Uterus (tissue), 4 donors: ENCODE data around the gene FABP6. TPM values are rescaled to one million over a fixed set of nuclear protein-coding genes. Genes with fewer than 3 reads are reported as not detected.
"Not testable (repeated sequence)": the region's sequence is repeated elsewhere in the genome, so short reads cannot be mapped to it uniquely, and the experiment has no call there.

Experiments used
- DNase-seq, 2 donors: peaks; one replicate each; pipeline ENCODE4 v3.0.0-alpha.2; 2019 to 2020
- H3K27ac ChIP-seq, 2 donors: fragments of 200-600 bp; sonication (generic); 1 replicate in 1 of 2; 2 replicates in 1 of 2; pipeline ENCODE4 v1.5.1; 2016 to 2018
- H3K27me3 ChIP-seq, 2 donors: fragments of 200-600 bp; sonication (generic); one replicate each; pipeline ENCODE4 v1.5.1; 2018 to 2019; ENCODE audit warnings: control low read depth in 1 of 2
- H3K36me3 ChIP-seq, 2 donors: fragments of 200-600 bp; sonication (generic); one replicate each; pipeline ENCODE4 v1.5.1; 2019; ENCODE audit warnings: control low read depth in 1 of 2
- H3K4me1 ChIP-seq, 2 donors: fragments of 200-600 bp; sonication (generic); one replicate each; pipeline ENCODE4 v1.5.1; 2018 to 2019; ENCODE audit warnings: control low read depth in 1 of 2
- H3K4me3 ChIP-seq, 2 donors: fragments of 200-600 bp; sonication (generic); 1 replicate in 1 of 2; 2 replicates in 1 of 2; pipeline ENCODE4 v1.5.1; 2018 to 2019; ENCODE audit warnings: mild to moderate bottlenecking in 1 of 2
- H3K9me3 ChIP-seq, 2 donors: fragments of 200-600 bp; sonication (generic); one replicate each; pipeline ENCODE4 v1.5.1; 2019; ENCODE audit warnings: control low read depth in 1 of 2
- POLR2A ChIP-seq, 2 donors: fragments of 450-650 bp; IDR thresholded peaks; one replicate each; pipeline ENCODE4 v1.6.1; 2016; ENCODE audit warnings: antibody characterized with exemption in 2 of 2, mild to moderate bottlenecking in 1 of 2, moderate library complexity in 1 of 2
- intact Hi-C: fragments of 100-400 bp; cut with DNase I; formaldehyde crosslinking; loops from one replicate; pipeline ENCODE4 v1.15.1; 2023; ENCODE audit warnings: low total_unique reads
- total RNA-seq, 4 donors: library from RNA; depleted of rRNA in 3 of 4; stranded (reverse); fragments of >200 nt in 3 of 4; gene quantifications; one replicate each; pipeline versions ENCODE4 v1.1.0 to v1.2.4, GENCODE V29; 2014 to 2023
- TF ChIP-seq, protein P1 (sequence below), 4 experiments: fragments of 200-600 bp in 2 of 4; fragments of 450-650 bp in 2 of 4; sonication (generic) in 2 of 4; IDR thresholded peaks; one replicate each; pipeline ENCODE4 v1.5.1; 2016 to 2019; ENCODE audit warnings: antibody characterized with exemption in 4 of 4, mild to moderate bottlenecking in 2 of 4, moderate library complexity in 1 of 4
- donor health status: DM: yes; HTN: yes; CAD: no.

Gene FABP6
- total RNA-seq, 4 donors from 2014 or later: 0.59 to 0.76 TPM; not detected in 2

DNA sequence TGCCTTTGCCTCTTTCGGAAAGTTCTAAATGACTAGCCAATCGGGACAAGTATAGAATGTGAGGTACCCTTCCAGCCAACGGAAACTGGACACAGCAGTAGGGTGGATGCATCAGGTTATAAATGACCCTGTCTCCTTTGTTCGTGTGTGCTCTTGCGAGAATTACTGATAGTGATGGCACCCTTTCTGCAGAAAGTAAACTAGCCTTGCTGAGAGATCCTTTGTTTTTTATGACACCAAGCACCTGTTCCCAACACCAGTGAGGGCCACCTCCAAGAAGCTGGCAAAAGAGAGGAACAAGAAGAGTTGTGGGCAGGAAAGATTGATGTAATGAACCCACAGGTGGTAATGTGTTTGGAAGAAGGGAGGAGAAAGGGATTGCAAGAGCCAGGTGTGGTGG is 42.8 kb upstream of the FABP6 start:
- Histone ChIP-seq H3K4me3 (no peak overlapping the region), H3K27ac (no peak overlapping the region), H3K36me3 (no peaks in the 10 kb centered on the region), H3K4me1 (peaks cover 0 to 6% of the 10 kb centered on the region in 2 donors), H3K9me3 (no peaks in the 10 kb centered on the region), H3K27me3 (no peaks in the 10 kb centered on the region)
- TF ChIP-seq, protein P1, sequence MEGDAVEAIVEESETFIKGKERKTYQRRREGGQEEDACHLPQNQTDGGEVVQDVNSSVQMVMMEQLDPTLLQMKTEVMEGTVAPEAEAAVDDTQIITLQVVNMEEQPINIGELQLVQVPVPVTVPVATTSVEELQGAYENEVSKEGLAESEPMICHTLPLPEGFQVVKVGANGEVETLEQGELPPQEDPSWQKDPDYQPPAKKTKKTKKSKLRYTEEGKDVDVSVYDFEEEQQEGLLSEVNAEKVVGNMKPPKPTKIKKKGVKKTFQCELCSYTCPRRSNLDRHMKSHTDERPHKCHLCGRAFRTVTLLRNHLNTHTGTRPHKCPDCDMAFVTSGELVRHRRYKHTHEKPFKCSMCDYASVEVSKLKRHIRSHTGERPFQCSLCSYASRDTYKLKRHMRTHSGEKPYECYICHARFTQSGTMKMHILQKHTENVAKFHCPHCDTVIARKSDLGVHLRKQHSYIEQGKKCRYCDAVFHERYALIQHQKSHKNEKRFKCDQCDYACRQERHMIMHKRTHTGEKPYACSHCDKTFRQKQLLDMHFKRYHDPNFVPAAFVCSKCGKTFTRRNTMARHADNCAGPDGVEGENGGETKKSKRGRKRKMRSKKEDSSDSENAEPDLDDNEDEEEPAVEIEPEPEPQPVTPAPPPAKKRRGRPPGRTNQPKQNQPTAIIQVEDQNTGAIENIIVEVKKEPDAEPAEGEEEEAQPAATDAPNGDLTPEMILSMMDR (IDR thresholded peaks at IDR 0.05): no peak
- no peak for TF ChIP-seq POLR2A (IDR thresholded peaks at IDR 0.05)
- DNase-seq: no peak
- intact Hi-C loops: no loop called here

DNA sequence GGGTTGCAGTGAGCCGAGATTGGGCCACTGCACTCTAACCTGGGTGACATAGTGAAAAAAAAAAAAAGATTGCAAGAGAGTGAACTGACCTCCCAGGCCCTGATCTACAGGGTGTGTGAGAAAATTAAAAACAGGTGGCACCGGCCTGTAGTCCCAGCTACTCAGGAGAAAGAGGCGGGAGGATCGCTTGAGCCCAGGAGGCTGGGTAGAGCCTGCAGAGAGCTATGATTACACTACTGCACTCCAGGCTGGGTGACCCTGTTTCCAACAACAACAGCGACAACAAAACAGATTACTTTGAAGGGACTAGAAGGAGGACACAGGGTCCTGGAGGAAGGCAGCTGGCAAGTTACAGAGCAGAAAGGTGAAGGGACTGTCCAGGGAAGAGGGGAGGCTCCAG is 42.2 kb upstream of the FABP6 start:
- H3K27me3 ChIP-seq: no peaks in the 10 kb centered on the region
- DNase-seq: no peak
- H3K4me1 ChIP-seq: peaks cover 0 to 6% of the 10 kb centered on the region in 2 donors
- no peak overlapping the region for H3K27ac ChIP-seq
- intact Hi-C loops: no loop called here
- H3K36me3 ChIP-seq: no peaks in the 10 kb centered on the region
- no peaks in the 10 kb centered on the region for H3K9me3 ChIP-seq
- H3K4me3 ChIP-seq: no peak overlapping the region
- TF ChIP-seq, protein P1 (IDR thresholded peaks at IDR 0.05): no peak
- no peak for TF ChIP-seq POLR2A (IDR thresholded peaks at IDR 0.05)

DNA sequence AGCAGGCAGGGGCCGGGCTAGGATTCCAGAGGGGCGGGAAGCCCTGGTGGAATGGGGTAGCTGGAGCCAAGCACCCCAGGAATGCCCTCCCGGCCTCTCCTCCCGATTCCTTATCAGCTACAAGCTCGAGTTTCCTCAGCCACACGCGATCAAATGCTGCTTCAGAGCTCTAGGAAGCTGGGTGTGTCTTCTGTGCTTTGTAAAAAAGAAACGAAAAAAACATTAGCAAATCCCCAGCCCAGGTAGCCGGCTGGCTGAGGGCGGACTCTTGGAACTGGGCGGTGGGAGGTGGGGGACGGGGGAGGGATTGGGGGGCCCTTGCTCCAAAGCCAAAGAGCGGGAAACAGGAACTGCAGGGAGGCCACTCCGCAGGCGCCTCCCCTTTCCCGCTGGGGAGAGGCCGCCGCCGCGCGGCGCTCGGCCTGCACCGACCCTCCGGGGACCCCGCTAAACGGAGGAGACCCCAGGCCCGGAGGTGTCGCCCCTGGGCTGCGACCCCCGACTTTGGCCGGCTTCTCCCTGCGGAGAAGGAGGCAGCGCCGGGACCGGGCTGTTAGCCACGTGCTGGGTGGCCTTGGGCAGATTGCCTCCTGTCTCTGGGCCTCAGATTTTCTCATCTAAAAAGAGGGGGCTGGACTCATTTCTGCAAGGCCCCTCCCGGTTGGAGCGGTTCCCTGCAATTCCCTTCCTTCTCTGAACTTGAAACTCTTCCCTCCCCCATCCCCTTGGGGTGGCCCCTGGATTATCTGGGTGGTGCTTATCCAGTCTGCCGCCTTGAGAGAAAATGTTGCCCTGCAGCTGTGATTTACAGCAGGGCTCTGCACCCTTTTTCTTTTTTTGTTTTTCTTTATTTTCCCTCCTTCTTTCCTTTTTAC is 40.9 kb upstream of the FABP6 start:
- TF ChIP-seq, protein P1 (IDR thresholded peaks at IDR 0.05): peak in 3 of 4 experiments; percentile 6 to 19 (median 13)
- no peak for TF ChIP-seq POLR2A (IDR thresholded peaks at IDR 0.05)
- Histone ChIP-seq H3K36me3 (no peaks in the 10 kb centered on the region), H3K27me3 (no peaks in the 10 kb centered on the region), H3K4me1 (peaks cover 0 to 6% of the 10 kb centered on the region in 2 donors), H3K9me3 (no peaks in the 10 kb centered on the region), H3K27ac (peak overlapping the region; percentile 73 to 87), H3K4me3 (peak overlapping the region; percentile 48)
- intact Hi-C loops: no loop called here
- peak; percentile 64 to 65 for DNase-seq

DNA sequence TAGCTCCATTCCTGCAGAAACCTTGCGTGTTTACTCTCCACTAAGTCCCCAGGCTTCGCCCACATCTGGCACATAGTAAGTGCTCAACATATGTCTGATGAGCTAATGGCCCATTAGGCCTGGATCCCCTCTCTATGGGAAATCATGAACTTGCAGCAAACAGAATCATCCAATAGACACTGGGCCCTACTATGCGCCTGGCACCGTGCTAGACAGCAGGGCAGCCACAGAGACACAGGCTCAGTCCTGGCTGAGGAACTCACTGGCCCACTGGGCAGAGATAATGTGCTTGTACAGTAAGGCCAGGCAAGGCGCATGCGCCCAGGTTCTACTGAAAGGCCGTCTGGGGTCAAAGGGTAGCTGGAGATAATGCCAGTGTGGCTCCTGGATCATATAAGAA is 36.9 kb upstream of the FABP6 start:
- Histone ChIP-seq H3K4me1 (peaks cover 0 to 6% of the 10 kb centered on the region in 2 donors), H3K27me3 (no peaks in the 10 kb centered on the region), H3K9me3 (no peaks in the 10 kb centered on the region), H3K36me3 (no peaks in the 10 kb centered on the region), H3K4me3 (no peak overlapping the region), H3K27ac (no peak overlapping the region)
- intact Hi-C loops: loop anchor here (10.0 kb wide), 1 partner anchor 152 kb away; no protein-coding TSS in a partner anchor
- TF ChIP-seq, protein P1 (IDR thresholded peaks at IDR 0.05): no peak
- TF ChIP-seq POLR2A (IDR thresholded peaks at IDR 0.05): no peak
- no peak for DNase-seq

DNA sequence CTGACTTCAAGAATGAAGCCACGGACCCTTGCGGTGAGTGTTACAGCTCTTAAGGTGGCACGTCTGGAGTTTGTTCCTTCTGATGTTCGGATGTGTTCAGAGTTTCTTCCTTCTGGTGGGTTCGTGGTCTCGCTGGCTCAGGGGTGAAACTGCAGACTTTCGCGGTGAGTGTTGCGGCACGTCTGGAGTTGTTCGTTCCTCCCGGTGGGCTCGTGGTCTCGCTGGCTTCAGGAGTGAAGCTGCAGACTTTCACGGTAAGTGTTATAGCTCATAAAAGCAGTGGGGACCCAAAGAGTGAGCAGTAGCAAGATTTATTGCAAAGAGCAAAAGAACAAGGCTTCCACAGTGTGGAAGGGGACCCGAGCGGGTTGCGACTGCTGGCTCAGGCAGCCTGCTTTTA is 36.2 kb upstream of the FABP6 start:
- DNase-seq, H3K27me3 ChIP-seq, H3K36me3 ChIP-seq, H3K27ac ChIP-seq, H3K4me3 ChIP-seq, H3K4me1 ChIP-seq, H3K9me3 ChIP-seq: not testable (repeated sequence)
- intact Hi-C loops: loop anchor here (10.0 kb wide), 1 partner anchor 152 kb away; no protein-coding TSS in a partner anchor

DNA sequence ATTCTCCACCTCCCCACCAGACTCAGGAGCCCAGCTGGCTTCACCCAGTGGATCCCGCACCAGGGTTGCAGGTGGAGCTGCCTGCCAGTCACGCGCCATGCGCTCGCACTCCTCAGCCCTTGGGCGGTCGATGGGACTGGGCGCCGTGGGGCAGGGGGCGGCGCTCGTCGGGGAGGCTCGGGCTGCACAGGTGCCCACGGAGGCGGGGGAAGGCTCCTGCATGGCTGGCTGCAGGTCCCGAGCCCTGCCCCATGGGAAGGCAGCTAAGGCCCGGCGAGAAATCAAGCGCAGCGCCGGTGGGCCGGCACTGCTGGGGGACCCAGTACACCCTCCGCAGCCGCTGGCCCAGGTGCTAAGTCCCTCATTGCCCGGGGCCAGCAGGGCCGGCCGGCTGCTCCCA is 35.5 kb upstream of the FABP6 start:
- not testable (repeated sequence) for H3K9me3 ChIP-seq, DNase-seq, H3K4me3 ChIP-seq, H3K36me3 ChIP-seq, H3K4me1 ChIP-seq, H3K27me3 ChIP-seq, H3K27ac ChIP-seq
- intact Hi-C loops: loop anchor here (10.0 kb wide), 1 partner anchor 151 kb away; no protein-coding TSS in a partner anchor
